HepG2 (cell line): ENCODE measurements around the gene FBXO28. TPM values are rescaled to one million over a fixed set of nuclear protein-coding genes. Genes with fewer than 3 reads are reported as not detected.

Source experiments
- BATF2 ChIP-seq: sonication (generic); formaldehyde crosslinking; IDR thresholded peaks from 2 replicates; pipeline ENCODE4 v1.8.0; 2022; ENCODE audit warnings: mild to moderate bottlenecking, missing genetic modification reagents, moderate library complexity
- CHD2 ChIP-seq: IDR thresholded peaks from 2 replicates; pipeline ENCODE4 v1.6.1; 2011; ENCODE audit warnings: low read depth, low read length, improper control_type of control experiment
- ELF1 ChIP-seq: sonication (generic); formaldehyde crosslinking; IDR thresholded peaks from 2 replicates; pipeline ENCODE4 v1.4.0; 2020; ENCODE audit warnings: missing genetic modification reagents
- FOXO4 ChIP-seq: sonication (generic); formaldehyde crosslinking; conservative IDR thresholded peaks from 2 replicates; pipeline ENCODE4 v1.8.1; 2023; ENCODE audit warnings: missing genetic modification reagents
- GABPB1 ChIP-seq: IDR thresholded peaks from 2 replicates; pipeline ENCODE4 v1.6.1; 2016; ENCODE audit warnings: mild to moderate bottlenecking, missing genetic modification reagents, moderate library complexity, missing compliant biosample characterization
- JUND ChIP-seq: sonication (generic); formaldehyde crosslinking; IDR thresholded peaks from 2 replicates; pipeline ENCODE4 v1.8.0; 2022; ENCODE audit warnings: mild to moderate bottlenecking, missing genetic modification reagents
- NFIB ChIP-seq: sonication (generic); formaldehyde crosslinking; IDR thresholded peaks from 2 replicates; pipeline ENCODE4 v1.9.0; 2021; ENCODE audit warnings: missing genetic modification reagents, mild to moderate bottlenecking, borderline replicate concordance
- PAWR ChIP-seq: sonication (generic); formaldehyde crosslinking; IDR thresholded peaks from 2 replicates; pipeline ENCODE4 v1.4.0; 2020; ENCODE audit warnings: missing genetic modification reagents, mild to moderate bottlenecking, borderline replicate concordance
- RBM39 ChIP-seq: fragments of 200-400 bp; formaldehyde crosslinking; IDR thresholded peaks from one replicate; pipeline ENCODE4 v1.6.1; 2018; ENCODE audit warnings: antibody characterized with exemption, mild to moderate bottlenecking, low read depth, low read length; ENCODE audit not compliant: poor library complexity, severe bottlenecking
- RXRA ChIP-seq: sonication (generic); formaldehyde crosslinking; IDR thresholded peaks from 2 replicates; pipeline ENCODE4 v1.5.1; 2020; ENCODE audit warnings: missing genetic modification reagents
- SNAPC2 ChIP-seq: sonication (generic); formaldehyde crosslinking; IDR thresholded peaks from 2 replicates; pipeline ENCODE4 v1.8.1; 2022; ENCODE audit warnings: mild to moderate bottlenecking, missing genetic modification reagents
- SP5 ChIP-seq: IDR thresholded peaks from 2 replicates; pipeline ENCODE4 v1.6.1; 2016; ENCODE audit warnings: low read depth, borderline replicate concordance
- SRSF1 ChIP-seq: fragments of 200-400 bp; formaldehyde crosslinking; optimal IDR thresholded peaks from 2 replicates; pipeline ENCODE3; 2017; ENCODE audit warnings: mild to moderate bottlenecking, low read depth, low read length, moderate library complexity
- ZNF253 ChIP-seq: sonication (generic); formaldehyde crosslinking; IDR thresholded peaks from 2 replicates; pipeline ENCODE4 v1.8.0; 2022; ENCODE audit warnings: mild to moderate bottlenecking, missing genetic modification reagents, borderline replicate concordance
- ZNF687 ChIP-seq: sonication (generic); formaldehyde crosslinking; IDR thresholded peaks from 2 replicates; pipeline ENCODE4 v1.5.1; 2020; ENCODE audit warnings: mild to moderate bottlenecking, missing genetic modification reagents, moderate library complexity
- polyA plus RNA-seq, 8 experiments: library from polyadenylated mRNA; depleted of rRNA in 3 of 8; stranded (reverse) in 7 of 8; unstranded in 1 of 8; fragments of >200 nt; fragmentation: Illumina TruSeq in 4 of 8; extraction: Trizol in 4 of 8; gene quantifications; 2 replicates each; pipeline versions ENCODE4 v1.2.1 to v1.2.3, GENCODE V29; 2011 to 2016; ENCODE audit warnings: low read depth in 4 of 8, missing spikeins in 1 of 8, mixed read lengths in 1 of 8; ENCODE audit not compliant: insufficient read depth in 1 of 8
- total RNA-seq, 5 experiments: library from RNA; depleted of rRNA; stranded (reverse); fragments of >200 nt; fragmentation: Illumina TruSeq; extraction: Trizol; gene quantifications; 2 replicates each; pipeline ENCODE4 v1.2.3, GENCODE V29; 2016; ENCODE audit warnings: low read depth in 1 of 5
- TF ChIP-seq, protein P1 (sequence below): IDR thresholded peaks from 2 replicates; pipeline ENCODE4 v1.6.1; 2018; ENCODE audit warnings: missing genetic modification reagents, mild to moderate bottlenecking, missing compliant biosample characterization
- TF ChIP-seq, protein P2 (sequence below): sonication (generic); formaldehyde crosslinking; IDR thresholded peaks from 2 replicates; pipeline ENCODE4 v1.5.0; 2020; ENCODE audit warnings: missing genetic modification reagents
- TF ChIP-seq, protein P3 (sequence below): sonication (generic); IDR thresholded peaks from 2 replicates; pipeline ENCODE4 v1.6.1; 2016; ENCODE audit warnings: low read depth, borderline replicate concordance

The FBXO28 gene
- total and polyA plus RNA-seq, 2 of the 13 experiments (the other 11 are each of a cell fraction or from before 2014, with no cell fraction given): 8.5 to 29.1 TPM

GRCh38 chr1:224113918-224114786 is at the start of gene FBXO28 (continued):
- TF ChIP-seq ZNF687 (CRISPR knock-in tag) (peak; percentile 85), SRSF1 (peak; percentile 99), JUND (CRISPR knock-in tag) (peak; percentile 30; the same call in 1 of the 2 replicates), NFIB (CRISPR knock-in tag) (no peak), BATF2 (no peak), ZNF253 (CRISPR knock-in tag) (peak; percentile 40; the same call in 1 of the 2 replicates), RXRA (peak; percentile 71), SNAPC2 (CRISPR knock-in tag) (no peak), SP5 (CRISPR knock-in tag) (no peak), FOXO4 (no peak), PAWR (CRISPR knock-in tag) (no peak), RBM39 (peak; percentile 82), ELF1 (CRISPR knock-in tag) (peak; percentile 64), CHD2 (no peak), GABPB1 (peak; percentile 98)
- TF ChIP-seq, protein P1, sequence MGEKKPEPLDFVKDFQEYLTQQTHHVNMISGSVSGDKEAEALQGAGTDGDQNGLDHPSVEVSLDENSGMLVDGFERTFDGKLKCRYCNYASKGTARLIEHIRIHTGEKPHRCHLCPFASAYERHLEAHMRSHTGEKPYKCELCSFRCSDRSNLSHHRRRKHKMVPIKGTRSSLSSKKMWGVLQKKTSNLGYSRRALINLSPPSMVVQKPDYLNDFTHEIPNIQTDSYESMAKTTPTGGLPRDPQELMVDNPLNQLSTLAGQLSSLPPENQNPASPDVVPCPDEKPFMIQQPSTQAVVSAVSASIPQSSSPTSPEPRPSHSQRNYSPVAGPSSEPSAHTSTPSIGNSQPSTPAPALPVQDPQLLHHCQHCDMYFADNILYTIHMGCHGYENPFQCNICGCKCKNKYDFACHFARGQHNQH (CRISPR knock-in tag): peak; percentile 96
- TF ChIP-seq, protein P2, sequence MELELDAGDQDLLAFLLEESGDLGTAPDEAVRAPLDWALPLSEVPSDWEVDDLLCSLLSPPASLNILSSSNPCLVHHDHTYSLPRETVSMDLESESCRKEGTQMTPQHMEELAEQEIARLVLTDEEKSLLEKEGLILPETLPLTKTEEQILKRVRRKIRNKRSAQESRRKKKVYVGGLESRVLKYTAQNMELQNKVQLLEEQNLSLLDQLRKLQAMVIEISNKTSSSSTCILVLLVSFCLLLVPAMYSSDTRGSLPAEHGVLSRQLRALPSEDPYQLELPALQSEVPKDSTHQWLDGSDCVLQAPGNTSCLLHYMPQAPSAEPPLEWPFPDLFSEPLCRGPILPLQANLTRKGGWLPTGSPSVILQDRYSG: no peak
- TF ChIP-seq, protein P3, sequence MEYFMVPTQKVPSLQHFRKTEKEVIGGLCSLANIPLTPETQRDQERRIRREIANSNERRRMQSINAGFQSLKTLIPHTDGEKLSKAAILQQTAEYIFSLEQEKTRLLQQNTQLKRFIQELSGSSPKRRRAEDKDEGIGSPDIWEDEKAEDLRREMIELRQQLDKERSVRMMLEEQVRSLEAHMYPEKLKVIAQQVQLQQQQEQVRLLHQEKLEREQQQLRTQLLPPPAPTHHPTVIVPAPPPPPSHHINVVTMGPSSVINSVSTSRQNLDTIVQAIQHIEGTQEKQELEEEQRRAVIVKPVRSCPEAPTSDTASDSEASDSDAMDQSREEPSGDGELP: no peak
